ENCODE results near the gene DENND4A. TPM values are rescaled to one million over a fixed set of nuclear protein-coding genes. Genes with fewer than 3 reads are reported as not detected.
A peak's percentile ranks its signal among the peaks of the same experiment; 100 is the strongest.

The DENND4A gene
- total RNA-seq, 1 experiment from 2014 or later = 16.9 TPM

GRCh38 chr15:65805019-65805745 lies 13.1 kb upstream of the DENND4A start:
- Mint-ChIP-seq H3K4me3 (ENCODE audit: unreplicated experiment) (no peak overlapping the region), H3K27ac (ENCODE audit: low read depth, unreplicated experiment) (no peak overlapping the region), H3K9me3 (ENCODE audit: unreplicated experiment) (no peaks in the 10 kb centered on the region), H3K36me3 (ENCODE audit: insufficient read depth, unreplicated experiment) (no peaks in the 10 kb centered on the region), H3K27me3 (ENCODE audit: insufficient read depth, unreplicated experiment) (no peaks in the 10 kb centered on the region), H3K4me1 (ENCODE audit: insufficient read depth, unreplicated experiment) (peaks cover 11% of the 10 kb centered on the region)
- no peak for DNase-seq (ENCODE audit: unreplicated experiment)
- intact Hi-C loops (cut with micrococcal nuclease) = no loop called here
- BruUV-seq (replicated peaks) = no TSS peak
- CTCF ChIA-PET = interaction anchor here (0.6 to 1.2 kb wide), 3 partner anchors 24 to 483 kb away, joined by 3 to 6 read pairs (median 4); no protein-coding TSS in a partner anchor
- TF ChIP-seq CTCF (IDR thresholded peaks at IDR 0.05; ENCODE audit: unreplicated experiment) = no peak
- POLR2A ChIA-PET = interaction anchor here (0.6 to 4.4 kb wide), 6 partner anchors 12 to 97 kb away, joined by 3 to 36 read pairs (median 6); partner anchors contain the start of genes DENND4A and RAB11A

GRCh38 chr15:65804252-65804931 lies 12.3 kb upstream of the DENND4A start:
- Mint-ChIP-seq H3K9me3 (ENCODE audit: unreplicated experiment) (no peaks in the 10 kb centered on the region), H3K27ac (ENCODE audit: low read depth, unreplicated experiment) (no peak overlapping the region), H3K4me1 (ENCODE audit: insufficient read depth, unreplicated experiment) (peaks cover 11% of the 10 kb centered on the region), H3K27me3 (ENCODE audit: insufficient read depth, unreplicated experiment) (no peaks in the 10 kb centered on the region), H3K4me3 (ENCODE audit: unreplicated experiment) (no peak overlapping the region), H3K36me3 (ENCODE audit: insufficient read depth, unreplicated experiment) (no peaks in the 10 kb centered on the region)
- DNase-seq (ENCODE audit: unreplicated experiment) = peak; percentile 38
- intact Hi-C loops (cut with micrococcal nuclease) = no loop called here
- no peak for TF ChIP-seq CTCF (IDR thresholded peaks at IDR 0.05; ENCODE audit: unreplicated experiment)
- no TSS peak for BruUV-seq (replicated peaks)
- POLR2A ChIA-PET = interaction anchor here (0.6 to 4.4 kb wide), 7 partner anchors 12 to 96 kb away, joined by 3 to 36 read pairs (median 6); partner anchors contain the start of genes DENND4A and RAB11A
- CTCF ChIA-PET = interaction anchor here (0.6 to 1.2 kb wide), 3 partner anchors 25 to 483 kb away, joined by 3 to 6 read pairs (median 4); no protein-coding TSS in a partner anchor

DNA sequence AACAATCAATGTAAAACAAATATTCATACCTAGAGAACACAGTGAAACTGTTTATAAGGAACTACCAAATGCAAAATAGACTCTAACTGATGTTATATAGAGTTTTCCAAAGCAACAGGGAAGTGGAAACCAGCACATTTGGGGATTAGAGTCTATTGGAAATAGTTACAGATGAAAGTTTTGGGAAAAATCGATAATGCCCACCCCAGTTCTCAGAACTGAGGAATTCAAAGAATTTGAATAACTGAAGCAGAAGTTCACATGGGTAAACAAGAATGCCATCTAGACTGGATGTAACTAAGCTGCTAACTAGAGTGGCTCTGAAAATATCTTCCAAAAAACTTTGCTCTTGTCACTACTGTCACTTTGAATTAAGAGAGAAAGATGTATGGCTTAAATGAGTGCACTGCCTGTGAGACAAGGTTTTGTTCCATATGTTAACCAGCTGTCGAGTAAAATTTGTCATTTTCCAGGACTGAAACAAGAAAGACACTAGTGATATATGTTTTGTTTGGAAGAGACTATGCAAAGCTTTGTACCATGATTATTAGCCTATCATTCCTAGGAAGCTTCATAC lies 9.2 kb upstream of the DENND4A start:
- BruUV-seq (replicated peaks) = no TSS peak
- H3K27me3 Mint-ChIP-seq (ENCODE audit: insufficient read depth, unreplicated experiment) = no peaks in the 10 kb centered on the region
- TF ChIP-seq CTCF (IDR thresholded peaks at IDR 0.05; ENCODE audit: unreplicated experiment) = no peak
- H3K27ac Mint-ChIP-seq (ENCODE audit: low read depth, unreplicated experiment) = no peak overlapping the region
- H3K36me3 Mint-ChIP-seq (ENCODE audit: insufficient read depth, unreplicated experiment) = no peaks in the 10 kb centered on the region
- peaks cover 29% of the 10 kb centered on the region for H3K4me1 Mint-ChIP-seq (ENCODE audit: insufficient read depth, unreplicated experiment)
- H3K9me3 Mint-ChIP-seq (ENCODE audit: unreplicated experiment) = no peaks in the 10 kb centered on the region
- no peak overlapping the region for H3K4me3 Mint-ChIP-seq (ENCODE audit: unreplicated experiment)
- CTCF ChIA-PET = no interaction called here
- POLR2A ChIA-PET = interaction anchor here (1.0 to 1.5 kb wide), 2 partner anchors 9 to 10 kb away, joined by 3 to 7 read pairs; partner anchors contain the start of gene DENND4A
- intact Hi-C loops (cut with micrococcal nuclease) = no loop called here
- DNase-seq (ENCODE audit: unreplicated experiment) = no peak
